Trophoblast cell (in vitro differentiated cells and primary cell): ENCODE data around the gene MAGI2.
A peak's percentile ranks its signal among the peaks of the same experiment; 100 is the strongest.

Experiments used
- DNase-seq, 2 donors: peaks; one replicate each; pipeline ENCODE4 v3.0.0-alpha.2; 2016
- H2AFZ ChIP-seq: 2 replicates; pipeline ENCODE4 v1.6.1; 2013; ENCODE audit warnings: low read length, moderate library complexity, mild to moderate bottlenecking; ENCODE audit not compliant: insufficient read depth, poor library complexity
- H2AK5ac ChIP-seq: 2 replicates; pipeline ENCODE4 v1.6.1; 2013; ENCODE audit warnings: mild to moderate bottlenecking, low read length
- H2BK120ac ChIP-seq: 2 replicates; pipeline ENCODE4 v1.6.1; 2013; ENCODE audit warnings: low read length, mild to moderate bottlenecking, moderate library complexity; ENCODE audit not compliant: insufficient read depth, poor library complexity
- H2BK12ac ChIP-seq: 2 replicates; pipeline ENCODE4 v1.6.1; 2013; ENCODE audit warnings: mild to moderate bottlenecking, low read length, moderate library complexity
- H2BK5ac ChIP-seq: 2 replicates; pipeline ENCODE4 v1.6.1; 2013; ENCODE audit warnings: low read length, low read depth, moderate library complexity, mild to moderate bottlenecking; ENCODE audit not compliant: poor library complexity
- H3K14ac ChIP-seq: 2 replicates; pipeline ENCODE4 v1.6.1; 2013; ENCODE audit warnings: mild to moderate bottlenecking, low read length
- H3K18ac ChIP-seq: 2 replicates; pipeline ENCODE4 v1.6.1; 2013; ENCODE audit warnings: mild to moderate bottlenecking, low read length
- H3K23ac ChIP-seq: 2 replicates; pipeline ENCODE4 v1.6.1; 2013; ENCODE audit warnings: low read length
- H3K27ac ChIP-seq: 2 replicates; pipeline ENCODE4 v1.5.1; 2013; ENCODE audit warnings: low read depth, mild to moderate bottlenecking, inconsistent platforms, low read length, moderate library complexity
- H3K27me3 ChIP-seq: 2 replicates; pipeline ENCODE4 v1.6.1; 2013; ENCODE audit warnings: inconsistent platforms, mild to moderate bottlenecking, low read length, moderate library complexity; ENCODE audit not compliant: insufficient read depth
- H3K36me3 ChIP-seq, 2 experiments: 1 replicate in 1 of 2; 2 replicates in 1 of 2; pipeline ENCODE4 v1.6.1; 2013; ENCODE audit warnings: low read length in 2 of 2, mild to moderate bottlenecking in 2 of 2, moderate library complexity in 1 of 2; ENCODE audit not compliant: insufficient read depth in 2 of 2, control insufficient read depth in 1 of 2
- H3K4ac ChIP-seq: 2 replicates; pipeline ENCODE4 v1.6.1; 2013; ENCODE audit warnings: low read depth, mild to moderate bottlenecking, low read length, moderate library complexity
- H3K4me1 ChIP-seq, 2 experiments: 1 replicate in 1 of 2; 2 replicates in 1 of 2; pipeline ENCODE4 v1.6.1; 2013; ENCODE audit warnings: low read length in 2 of 2, mild to moderate bottlenecking in 2 of 2, moderate library complexity in 1 of 2; ENCODE audit not compliant: insufficient read depth in 2 of 2, control insufficient read depth in 1 of 2
- H3K4me2 ChIP-seq: 2 replicates; pipeline ENCODE4 v1.6.1; 2013; ENCODE audit warnings: inconsistent platforms, mild to moderate bottlenecking, low read length, moderate library complexity
- H3K4me3 ChIP-seq: 2 replicates; pipeline ENCODE4 v1.5.1; 2013; ENCODE audit warnings: mild to moderate bottlenecking, low read depth, low read length, inconsistent platforms
- H3K79me1 ChIP-seq: one replicate; pipeline ENCODE4 v1.6.1; 2013; ENCODE audit warnings: low read length
- H3K79me2 ChIP-seq: 2 replicates; pipeline ENCODE4 v1.6.1; 2013; ENCODE audit warnings: low read length, mild to moderate bottlenecking; ENCODE audit not compliant: control insufficient read depth, insufficient read depth, poor library complexity
- H3K9ac ChIP-seq: 2 replicates; pipeline ENCODE4 v1.6.1; 2013; ENCODE audit warnings: mild to moderate bottlenecking, low read length
- H3K9me3 ChIP-seq: 2 replicates; pipeline ENCODE4 v1.6.1; 2013; ENCODE audit warnings: low read depth, mild to moderate bottlenecking, control low read depth, inconsistent platforms, low read length; ENCODE audit not compliant: insufficient read depth
- H4K12ac ChIP-seq: 2 replicates; pipeline ENCODE4 v1.6.1; 2013; ENCODE audit warnings: low read depth, mild to moderate bottlenecking, low read length, moderate library complexity
- H4K8ac ChIP-seq: 2 replicates; pipeline ENCODE4 v1.6.1; 2013; ENCODE audit warnings: low read depth, mild to moderate bottlenecking, low read length, moderate library complexity
- H4K91ac ChIP-seq: one replicate; pipeline ENCODE4 v1.6.1; 2013; ENCODE audit warnings: low read depth, mild to moderate bottlenecking, low read length, moderate library complexity
- WGBS: extraction: QIAGEN DNeasy Blood & Tissue Kit; methylation state at CpG from one replicate; pipeline ENCODE4 v1.1.7; 2013; ENCODE audit warnings: missing lambda C conversion rate; ENCODE audit not compliant: insufficient read length, insufficient coverage; ENCODE audit errors: extremely low coverage; 5-methylcytosine and 5-hydroxymethylcytosine counted together

Gene MAGI2

GRCh38 chr7:78020874-78021249 is 1432.6 kb downstream of the MAGI2 start:
- no peaks in the 10 kb centered on the region for H3K27me3 ChIP-seq
- H3K9ac ChIP-seq = no peak overlapping the region
- no peak overlapping the region for H3K4me2 ChIP-seq
- H4K8ac ChIP-seq = no peak overlapping the region
- H2BK12ac ChIP-seq = no peak overlapping the region
- DNase-seq = no peak
- H3K9me3 ChIP-seq = no peaks in the 10 kb centered on the region
- H2AFZ ChIP-seq = no peak overlapping the region
- no peak overlapping the region for H3K18ac ChIP-seq
- no peaks in the 10 kb centered on the region for H3K36me3 ChIP-seq
- no peak overlapping the region for H2AK5ac ChIP-seq
- no peak overlapping the region for H4K12ac ChIP-seq
- H3K4me3 ChIP-seq = no peak overlapping the region
- peaks cover 2% of the 10 kb centered on the region for H3K79me2 ChIP-seq
- H3K23ac ChIP-seq = no peak overlapping the region
- no peak overlapping the region for H3K4ac ChIP-seq
- H3K14ac ChIP-seq = no peak overlapping the region
- H2BK5ac ChIP-seq = no peak overlapping the region
- no peak overlapping the region for H4K91ac ChIP-seq
- no peak overlapping the region for H2BK120ac ChIP-seq
- peaks cover 3 to 5% of the 10 kb centered on the region in 2 experiments for H3K4me1 ChIP-seq
- no peak overlapping the region for H3K27ac ChIP-seq
- H3K79me1 ChIP-seq = peaks cover 5% of the 10 kb centered on the region

DNA sequence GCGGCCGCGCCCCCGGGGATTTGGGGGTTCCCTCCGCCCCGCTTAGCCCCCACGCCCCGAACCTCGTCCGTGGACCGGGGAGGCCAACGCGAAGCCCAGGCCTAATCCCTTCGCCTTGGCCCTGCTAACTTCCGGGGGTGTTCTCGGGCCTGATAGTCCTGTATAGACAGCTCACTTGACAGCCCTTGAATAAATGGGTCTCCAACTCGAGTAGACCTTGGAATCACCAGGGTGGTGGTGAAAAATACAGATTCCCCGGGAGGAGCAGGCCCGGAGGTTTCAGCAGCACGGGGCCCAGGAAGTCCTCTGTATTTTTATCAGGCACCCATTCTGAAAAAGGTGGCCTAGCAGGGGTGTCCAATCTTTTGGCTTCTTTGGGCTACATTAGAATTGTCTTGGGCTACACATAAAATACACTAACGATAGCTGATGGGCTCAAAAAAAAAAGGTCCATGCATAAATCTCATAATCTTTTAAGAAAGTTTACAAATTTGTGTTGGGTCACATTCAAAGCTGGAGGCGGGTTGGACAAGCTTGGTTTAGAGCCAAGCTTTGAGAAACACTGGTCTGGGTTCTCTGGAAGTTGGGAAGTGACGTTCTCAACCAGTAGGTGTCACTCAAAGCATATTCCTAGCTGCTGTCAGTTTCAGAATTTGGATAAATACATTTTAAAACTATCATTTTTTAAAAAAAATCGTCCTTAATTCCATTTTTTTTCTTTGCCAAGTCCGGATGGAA is 1433.2 kb downstream of the MAGI2 start:
- Histone ChIP-seq H2BK5ac (no peak overlapping the region), H3K27me3 (no peaks in the 10 kb centered on the region), H2BK120ac (peak overlapping the region; percentile 11), H4K91ac (peak overlapping the region; percentile 70), H3K4me3 (peak overlapping the region; percentile 73), H2AFZ (peak overlapping the region; percentile 88), H3K79me2 (peaks cover 2% of the 10 kb centered on the region), H3K18ac (no peak overlapping the region), H2AK5ac (no peak overlapping the region), H3K4me1 (peaks cover 3 to 5% of the 10 kb centered on the region in 2 experiments), H4K8ac (peak overlapping the region; percentile 92), H3K9me3 (no peaks in the 10 kb centered on the region), H3K36me3 (no peaks in the 10 kb centered on the region), H3K79me1 (peaks cover 5% of the 10 kb centered on the region), H4K12ac (peak overlapping the region; percentile 77), H3K14ac (peak overlapping the region; percentile 17), H3K27ac (no peak overlapping the region), H3K23ac (no peak overlapping the region), H2BK12ac (peak overlapping the region; percentile 13), H3K4ac (no peak overlapping the region), H3K9ac (no peak overlapping the region), H3K4me2 (peak overlapping the region; percentile 72)
- WGBS = no CpG with 5 or more reads among the region's 25 CpGs
- DNase-seq = peak; percentile 63 to 80

GRCh38 chr7:78019447-78020135 is 1433.9 kb downstream of the MAGI2 start:
- H3K79me2 ChIP-seq = peaks cover 2% of the 10 kb centered on the region
- WGBS = no CpG with 5 or more reads among the region's 88 CpGs

GRCh38 chr7:78018641-78019446 is 1434.6 kb downstream of the MAGI2 start:
- Histone ChIP-seq H3K18ac (no peak overlapping the region), H4K91ac (no peak overlapping the region), H2AFZ (peak overlapping the region; percentile 50), H3K23ac (no peak overlapping the region), H3K9ac (no peak overlapping the region), H3K4ac (no peak overlapping the region), H3K79me2 (peaks cover 2% of the 10 kb centered on the region), H3K27ac (no peak overlapping the region), H3K36me3 (no peaks in the 10 kb centered on the region), H2AK5ac (no peak overlapping the region), H3K79me1 (peaks cover 5% of the 10 kb centered on the region), H3K4me1 (peaks cover 3 to 5% of the 10 kb centered on the region in 2 experiments), H3K27me3 (no peaks in the 10 kb centered on the region), H2BK5ac (no peak overlapping the region), H2BK12ac (no peak overlapping the region), H3K4me3 (peak overlapping the region; percentile 73), H3K14ac (peak overlapping the region; percentile 28), H2BK120ac (no peak overlapping the region), H4K12ac (peak overlapping the region; percentile 27), H4K8ac (peak overlapping the region; percentile 50), H3K9me3 (no peaks in the 10 kb centered on the region), H3K4me2 (peak overlapping the region; percentile 72)
- peak in 1 of 2 donors; percentile 37 for DNase-seq
- WGBS = no CpG with 5 or more reads among the region's 51 CpGs

More at GRCh38 chr7:78019447-78020135, 1433.9 kb downstream of the MAGI2 start:
- Histone ChIP-seq H3K4me3 (peak overlapping the region; percentile 73), H2AFZ (peak overlapping the region; percentile 73), H3K23ac (no peak overlapping the region), H3K18ac (no peak overlapping the region), H3K9me3 (no peaks in the 10 kb centered on the region), H3K9ac (peak overlapping the region; percentile 11), H3K4ac (no peak overlapping the region), H3K27me3 (no peaks in the 10 kb centered on the region), H4K12ac (peak overlapping the region; percentile 13), H3K4me1 (peaks cover 3 to 5% of the 10 kb centered on the region in 2 experiments), H3K79me1 (peaks cover 5% of the 10 kb centered on the region), H4K91ac (peak overlapping the region; percentile 19), H3K4me2 (peak overlapping the region; percentile 72), H3K14ac (peak overlapping the region; percentile 24), H3K36me3 (no peaks in the 10 kb centered on the region), H2AK5ac (no peak overlapping the region), H2BK120ac (no peak overlapping the region), H2BK12ac (no peak overlapping the region), H4K8ac (peak overlapping the region; percentile 92), H2BK5ac (no peak overlapping the region), H3K27ac (no peak overlapping the region)
- peak; percentile 70 to 73 for DNase-seq
